ENCODE data around the gene KLK5. TPM values are rescaled to one million over a fixed set of nuclear protein-coding genes. Genes with fewer than 3 reads are reported as not detected.

KLK5 gene
- total and polyA plus RNA-seq, 2 donors = not detected

GRCh38 chr19:50924586-50924985 lies 28.3 kb downstream of the KLK5 start:
- no peak overlapping the region for H3K27ac ChIP-seq (ENCODE audit: low read depth)
- no peak overlapping the region for H3K4me3 ChIP-seq (ENCODE audit: low read depth, low read length)
- H3K4me1 ChIP-seq (ENCODE audit: insufficient read depth) = no peaks in the 10 kb centered on the region
- H3K36me3 ChIP-seq (ENCODE audit: insufficient read depth) = no peaks in the 10 kb centered on the region
- no peak for DNase-seq (ENCODE audit: extremely low spot score)
- 64% methylated on average over 6 of the region's 6 CpGs for WGBS

- Histone ChIP-seq H3K4me1 (ENCODE audit: insufficient read depth) (no peaks in the 10 kb centered on the region), H3K27ac (ENCODE audit: low read depth) (no peak overlapping the region), H3K36me3 (ENCODE audit: insufficient read depth) (no peaks in the 10 kb centered on the region), H3K4me3 (ENCODE audit: low read depth, low read length) (no peak overlapping the region)
- DNase-seq (ENCODE audit: extremely low spot score) = peak; percentile 31
- WGBS = 29% methylated on average over 21 of the region's 21 CpGs
Measured at GRCh38 chr19:50922317-50922853, 30.5 kb downstream of the KLK5 start.

GRCh38 chr19:50921426-50922316 lies 31.2 kb downstream of the KLK5 start:
- no peak for DNase-seq (ENCODE audit: extremely low spot score)
- no peaks in the 10 kb centered on the region for H3K36me3 ChIP-seq (ENCODE audit: insufficient read depth)
- H3K27ac ChIP-seq (ENCODE audit: low read depth) = no peak overlapping the region
- H3K4me3 ChIP-seq (ENCODE audit: low read depth, low read length) = no peak overlapping the region
- WGBS = 3% methylated on average over 12 of the region's 12 CpGs
- no peaks in the 10 kb centered on the region for H3K4me1 ChIP-seq (ENCODE audit: insufficient read depth)

- Histone ChIP-seq H3K4me3 (ENCODE audit: low read depth, low read length) (no peak overlapping the region), H3K4me1 (ENCODE audit: insufficient read depth) (no peaks in the 10 kb centered on the region), H3K27ac (ENCODE audit: low read depth) (no peak overlapping the region), H3K36me3 (ENCODE audit: insufficient read depth) (no peaks in the 10 kb centered on the region)
- no peak for DNase-seq (ENCODE audit: extremely low spot score)
- 81% methylated on average over 2 of the region's 2 CpGs for WGBS
Measured at GRCh38 chr19:50916069-50916468, 36.8 kb downstream of the KLK5 start.

- DNase-seq (ENCODE audit: extremely low spot score) = no peak
- 9% methylated on average over 29 of the region's 29 CpGs for WGBS
- Histone ChIP-seq H3K27ac (ENCODE audit: low read depth) (no peak overlapping the region), H3K36me3 (ENCODE audit: insufficient read depth) (no peaks in the 10 kb centered on the region), H3K4me3 (ENCODE audit: low read depth, low read length) (no peak overlapping the region), H3K4me1 (ENCODE audit: insufficient read depth) (no peaks in the 10 kb centered on the region)
Measured at GRCh38 chr19:50912727-50913716, 39.8 kb downstream of the KLK5 start.

- 14% methylated on average over 21 of the region's 21 CpGs for WGBS
- Histone ChIP-seq H3K4me1 (ENCODE audit: insufficient read depth) (no peaks in the 10 kb centered on the region), H3K27ac (ENCODE audit: low read depth) (no peak overlapping the region), H3K36me3 (ENCODE audit: insufficient read depth) (no peaks in the 10 kb centered on the region), H3K4me3 (ENCODE audit: low read depth, low read length) (no peak overlapping the region)
- no peak for DNase-seq (ENCODE audit: extremely low spot score)
Measured at GRCh38 chr19:50912102-50912599, 40.7 kb downstream of the KLK5 start.

- H3K4me3 ChIP-seq (ENCODE audit: low read depth, low read length) = no peak within 1 kb of the TSS
- H3K36me3 ChIP-seq (ENCODE audit: insufficient read depth) = no peaks in the 10 kb centered on the region
- H3K4me1 ChIP-seq (ENCODE audit: insufficient read depth) = no peaks in the 10 kb centered on the region
- no peak for DNase-seq (ENCODE audit: extremely low spot score)
- WGBS = 58% methylated on average over 9 of the region's 9 CpGs
- H3K27ac ChIP-seq (ENCODE audit: low read depth) = no peak within 1 kb of the TSS
Measured at GRCh38 chr19:50911206-50912101, 41.4 kb downstream of the KLK5 start, which contains the start of gene KLK4. KLK4 (minus strand) TSS chr19:50911395; CDS start chr19:50910738, 657 bp downstream.

- 62% methylated on average over 4 of the region's 4 CpGs for WGBS
- DNase-seq (ENCODE audit: extremely low spot score) = no peak
- Histone ChIP-seq H3K4me1 (ENCODE audit: insufficient read depth) (no peaks in the 10 kb centered on the region), H3K27ac (ENCODE audit: low read depth) (no peak overlapping the region), H3K4me3 (ENCODE audit: low read depth, low read length) (no peak overlapping the region), H3K36me3 (ENCODE audit: insufficient read depth) (no peaks in the 10 kb centered on the region)
Measured at GRCh38 chr19:50910722-50911121, 42.1 kb downstream of the KLK5 start.

- Histone ChIP-seq H3K27ac (ENCODE audit: low read depth) (no peak overlapping the region), H3K36me3 (ENCODE audit: insufficient read depth) (no peaks in the 10 kb centered on the region), H3K4me3 (ENCODE audit: low read depth, low read length) (no peak overlapping the region), H3K4me1 (ENCODE audit: insufficient read depth) (no peaks in the 10 kb centered on the region)
- DNase-seq (ENCODE audit: extremely low spot score) = no peak
- 3% methylated on average over 36 of the region's 36 CpGs for WGBS
Measured at GRCh38 chr19:50909240-50910070, 43.4 kb downstream of the KLK5 start.

- H3K4me3 ChIP-seq (ENCODE audit: low read depth, low read length) = no peak overlapping the region
- no peaks in the 10 kb centered on the region for H3K4me1 ChIP-seq (ENCODE audit: insufficient read depth)
- H3K36me3 ChIP-seq (ENCODE audit: insufficient read depth) = no peaks in the 10 kb centered on the region
- no peak overlapping the region for H3K27ac ChIP-seq (ENCODE audit: low read depth)
- 60% methylated on average over 25 of the region's 25 CpGs for WGBS
- DNase-seq (ENCODE audit: extremely low spot score) = no peak
Measured at GRCh38 chr19:50908336-50908735, 44.5 kb downstream of the KLK5 start.

- no peak for DNase-seq (ENCODE audit: extremely low spot score)
- WGBS = 17% methylated on average over 5 of the region's 5 CpGs
- no peaks in the 10 kb centered on the region for H3K36me3 ChIP-seq (ENCODE audit: insufficient read depth)
- no peaks in the 10 kb centered on the region for H3K4me1 ChIP-seq (ENCODE audit: insufficient read depth)
- H3K4me3 ChIP-seq (ENCODE audit: low read depth, low read length) = no peak overlapping the region
- H3K27ac ChIP-seq (ENCODE audit: low read depth) = no peak overlapping the region
Measured at GRCh38 chr19:50906217-50906616, 46.6 kb downstream of the KLK5 start.

- Histone ChIP-seq H3K27ac (ENCODE audit: low read depth) (no peak overlapping the region), H3K36me3 (ENCODE audit: insufficient read depth) (no peaks in the 10 kb centered on the region), H3K4me1 (ENCODE audit: insufficient read depth) (no peaks in the 10 kb centered on the region), H3K4me3 (ENCODE audit: low read depth, low read length) (no peak overlapping the region)
- WGBS = 68% methylated on average over 4 of the region's 4 CpGs
- no peak for DNase-seq (ENCODE audit: extremely low spot score)
Measured at GRCh38 chr19:50902640-50903039, 50.2 kb downstream of the KLK5 start.
